ENCODE results near the gene VDAC1. TPM values are rescaled to one million over a fixed set of nuclear protein-coding genes. Genes with fewer than 3 reads are reported as not detected.
A peak's percentile ranks its signal among the peaks of the same experiment; 100 is the strongest.

Gene VDAC1
- total RNA-seq, 2 experiments from 2014 or later = 157 to 247 TPM

- POLR2A ChIA-PET = interaction anchor here (1.2 to 1.4 kb wide), 2 partner anchors 18 to 29 kb away, joined by 4 read pairs; no protein-coding TSS in a partner anchor
- CTCF ChIA-PET (ENCODE audit: unreplicated experiment) = no interaction called here
Observed at GRCh38 chr5:133967698-133968203, 37.0 kb downstream of the VDAC1 start.

DNA sequence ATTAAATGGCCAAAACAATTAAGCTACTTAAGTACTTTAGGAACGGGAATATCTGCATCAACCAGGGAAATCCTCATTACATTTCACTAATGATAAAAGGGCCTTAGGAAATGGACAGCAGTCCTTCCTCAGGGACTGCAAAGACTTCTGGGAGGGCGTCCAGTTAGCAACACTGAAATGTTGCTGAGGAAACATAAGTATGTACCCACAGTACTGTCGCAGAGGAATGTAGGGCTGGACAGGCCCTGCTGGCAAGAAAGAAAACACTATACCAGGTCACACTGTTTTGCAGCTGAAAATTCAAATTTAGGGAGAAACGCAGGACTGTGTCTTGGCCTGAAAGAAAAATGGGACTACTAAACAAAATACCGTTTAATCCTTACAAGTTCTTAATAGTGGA is 37.7 kb downstream of the VDAC1 start:
- Histone ChIP-seq H3K27ac (ENCODE audit: low read depth, low read length, poor library complexity, severe bottlenecking) (no peak overlapping the region), H2AFZ (ENCODE audit: low read length) (no peak overlapping the region), H3K4me1 (ENCODE audit: insufficient read depth, low read length, poor library complexity, severe bottlenecking) (peaks cover 31% of the 10 kb centered on the region), H3K79me2 (ENCODE audit: insufficient read depth, low read depth, low read length) (peaks cover 45% of the 10 kb centered on the region; the same call in 1 of the 2 replicates), H3K4me2 (ENCODE audit: low read length) (peak overlapping the region; percentile 95), H3K9me3 (ENCODE audit: low read length) (0 out of 2 replicates have a peak, but pooled peaks cover 4% of the 10 kb centered on the region), H4K20me1 (ENCODE audit: insufficient read depth, low read length) (0 out of 2 replicates have a peak, but pooled peaks cover 4% of the 10 kb centered on the region), H3K36me3 (ENCODE audit: insufficient read depth, low read length) (peaks cover 29% of the 10 kb centered on the region), H3K9me2 (ENCODE audit: insufficient read depth, low read length) (no peaks in the 10 kb centered on the region), H3K4me3 (ENCODE audit: low read depth, low read length, poor library complexity, severe bottlenecking) (peak overlapping the region; percentile 86)
- DNase-seq (ENCODE audit: low spot score) = no peak
- intact Hi-C loops (cut with micrococcal nuclease; ENCODE audit: unreplicated experiment) = no loop called here
- no peak for TF ChIP-seq EZH2phosphoT487 (IDR thresholded peaks at IDR 0.05; ENCODE audit: borderline replicate concordance, low read depth, low read length)
- TF ChIP-seq, protein P1, sequence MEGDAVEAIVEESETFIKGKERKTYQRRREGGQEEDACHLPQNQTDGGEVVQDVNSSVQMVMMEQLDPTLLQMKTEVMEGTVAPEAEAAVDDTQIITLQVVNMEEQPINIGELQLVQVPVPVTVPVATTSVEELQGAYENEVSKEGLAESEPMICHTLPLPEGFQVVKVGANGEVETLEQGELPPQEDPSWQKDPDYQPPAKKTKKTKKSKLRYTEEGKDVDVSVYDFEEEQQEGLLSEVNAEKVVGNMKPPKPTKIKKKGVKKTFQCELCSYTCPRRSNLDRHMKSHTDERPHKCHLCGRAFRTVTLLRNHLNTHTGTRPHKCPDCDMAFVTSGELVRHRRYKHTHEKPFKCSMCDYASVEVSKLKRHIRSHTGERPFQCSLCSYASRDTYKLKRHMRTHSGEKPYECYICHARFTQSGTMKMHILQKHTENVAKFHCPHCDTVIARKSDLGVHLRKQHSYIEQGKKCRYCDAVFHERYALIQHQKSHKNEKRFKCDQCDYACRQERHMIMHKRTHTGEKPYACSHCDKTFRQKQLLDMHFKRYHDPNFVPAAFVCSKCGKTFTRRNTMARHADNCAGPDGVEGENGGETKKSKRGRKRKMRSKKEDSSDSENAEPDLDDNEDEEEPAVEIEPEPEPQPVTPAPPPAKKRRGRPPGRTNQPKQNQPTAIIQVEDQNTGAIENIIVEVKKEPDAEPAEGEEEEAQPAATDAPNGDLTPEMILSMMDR (conservative IDR thresholded peaks at IDR 0.05; ENCODE audit: low read length) = no peak
- ChIA-PET CTCF (ENCODE audit: unreplicated experiment) (no interaction called here), POLR2A (interaction anchor here (0.5 to 1.4 kb wide), 6 partner anchors 10 to 1078 kb away, joined by 3 to 5 read pairs (median 4); no protein-coding TSS in a partner anchor)
- BruUV-seq (replicated peaks) = no TSS peak

More at GRCh38 chr5:133967698-133968203, 37.0 kb downstream of the VDAC1 start:
- BruUV-seq (replicated peaks) = no TSS peak
- H3K4me3 ChIP-seq (ENCODE audit: low read depth, low read length, poor library complexity, severe bottlenecking) = peak overlapping the region; percentile 86
- TF ChIP-seq, protein P1 (conservative IDR thresholded peaks at IDR 0.05; ENCODE audit: low read length) = no peak
- no peak for TF ChIP-seq EZH2phosphoT487 (IDR thresholded peaks at IDR 0.05; ENCODE audit: borderline replicate concordance, low read depth, low read length)
- no peak for DNase-seq (ENCODE audit: low spot score)
- H3K9me3 ChIP-seq (ENCODE audit: low read length) = 0 out of 2 replicates have a peak, but pooled peaks cover 4% of the 10 kb centered on the region
- 0 out of 2 replicates have a peak, but pooled peaks cover 4% of the 10 kb centered on the region for H4K20me1 ChIP-seq (ENCODE audit: insufficient read depth, low read length)
- peak overlapping the region; percentile 95 for H3K4me2 ChIP-seq (ENCODE audit: low read length)
- intact Hi-C loops (cut with micrococcal nuclease; ENCODE audit: unreplicated experiment) = no loop called here
- H2AFZ ChIP-seq (ENCODE audit: low read length) = peak overlapping the region; percentile 40; the same call in 1 of the 2 replicates
- H3K9me2 ChIP-seq (ENCODE audit: insufficient read depth, low read length) = no peaks in the 10 kb centered on the region
- peaks cover 31% of the 10 kb centered on the region for H3K4me1 ChIP-seq (ENCODE audit: insufficient read depth, low read length, poor library complexity, severe bottlenecking)
- H3K27ac ChIP-seq (ENCODE audit: low read depth, low read length, poor library complexity, severe bottlenecking) = peak overlapping the region; percentile 44
- peaks cover 43% of the 10 kb centered on the region; the same call in 1 of the 2 replicates for H3K79me2 ChIP-seq (ENCODE audit: insufficient read depth, low read depth, low read length)
- H3K36me3 ChIP-seq (ENCODE audit: insufficient read depth, low read length) = peaks cover 30% of the 10 kb centered on the region

DNA sequence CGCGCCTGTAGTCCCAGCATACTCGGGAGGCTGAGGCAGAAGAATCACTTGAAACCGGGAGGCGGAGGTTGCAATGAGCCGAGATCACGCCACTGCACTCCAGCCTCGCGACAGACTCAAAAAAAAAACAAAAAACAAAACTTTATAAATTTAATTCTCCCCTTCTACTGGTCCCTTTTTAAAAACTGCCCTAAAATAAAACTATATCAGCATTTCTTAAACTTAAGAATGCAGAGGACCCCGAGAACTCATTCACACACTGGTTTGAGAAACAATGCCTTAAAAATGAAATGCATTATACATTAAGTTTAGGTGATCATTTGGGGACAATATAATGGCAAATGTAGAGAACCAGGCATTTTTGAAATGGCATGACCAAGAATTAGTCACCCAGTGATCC is 38.7 kb downstream of the VDAC1 start:
- intact Hi-C loops (cut with micrococcal nuclease; ENCODE audit: unreplicated experiment) = no loop called here
- no peak overlapping the region for H3K4me3 ChIP-seq (ENCODE audit: low read depth, low read length, poor library complexity, severe bottlenecking)
- H3K27ac ChIP-seq (ENCODE audit: low read depth, low read length, poor library complexity, severe bottlenecking) = no peak overlapping the region
- BruUV-seq (replicated peaks) = no TSS peak
- POLR2A ChIA-PET = interaction anchor here (0.6 to 1.1 kb wide), 4 partner anchors 9 to 17 kb away, joined by 4 to 5 read pairs (median 4); no protein-coding TSS in a partner anchor
- TF ChIP-seq EZH2phosphoT487 (IDR thresholded peaks at IDR 0.05; ENCODE audit: borderline replicate concordance, low read depth, low read length) = no peak
- TF ChIP-seq, protein P1 (conservative IDR thresholded peaks at IDR 0.05; ENCODE audit: low read length) = no peak
- CTCF ChIA-PET (ENCODE audit: unreplicated experiment) = no interaction called here
- H3K36me3 ChIP-seq (ENCODE audit: insufficient read depth, low read length) = peaks cover 22% of the 10 kb centered on the region
- H2AFZ ChIP-seq (ENCODE audit: low read length) = no peak overlapping the region
- 0 out of 2 replicates have a peak, but pooled peaks cover 4% of the 10 kb centered on the region for H3K9me3 ChIP-seq (ENCODE audit: low read length)
- no peak for DNase-seq (ENCODE audit: low spot score)
- H3K79me2 ChIP-seq (ENCODE audit: insufficient read depth, low read depth, low read length) = peaks cover 52% of the 10 kb centered on the region; the same call in 1 of the 2 replicates
- no peaks in the 10 kb centered on the region for H3K9me2 ChIP-seq (ENCODE audit: insufficient read depth, low read length)
- H3K4me2 ChIP-seq (ENCODE audit: low read length) = peak overlapping the region; percentile 95; the same call in 1 of the 2 replicates
- H4K20me1 ChIP-seq (ENCODE audit: insufficient read depth, low read length) = 0 out of 2 replicates have a peak, but pooled peaks cover 4% of the 10 kb centered on the region
- peaks cover 31% of the 10 kb centered on the region for H3K4me1 ChIP-seq (ENCODE audit: insufficient read depth, low read length, poor library complexity, severe bottlenecking)

Measured in OCI-LY7 (cell line).